Islet precursor cell (in vitro differentiated cells): Measurements from ENCODE around the gene TNFSF13.
"Not testable (repeated sequence)": the region's sequence is repeated elsewhere in the genome, so short reads cannot be mapped to it uniquely, and the experiment has no call there.

ENCODE experiments used
- DNase-seq: peaks from one replicate; pipeline ENCODE4 v3.0.0-alpha.2; 2018

Gene TNFSF13

DNA sequence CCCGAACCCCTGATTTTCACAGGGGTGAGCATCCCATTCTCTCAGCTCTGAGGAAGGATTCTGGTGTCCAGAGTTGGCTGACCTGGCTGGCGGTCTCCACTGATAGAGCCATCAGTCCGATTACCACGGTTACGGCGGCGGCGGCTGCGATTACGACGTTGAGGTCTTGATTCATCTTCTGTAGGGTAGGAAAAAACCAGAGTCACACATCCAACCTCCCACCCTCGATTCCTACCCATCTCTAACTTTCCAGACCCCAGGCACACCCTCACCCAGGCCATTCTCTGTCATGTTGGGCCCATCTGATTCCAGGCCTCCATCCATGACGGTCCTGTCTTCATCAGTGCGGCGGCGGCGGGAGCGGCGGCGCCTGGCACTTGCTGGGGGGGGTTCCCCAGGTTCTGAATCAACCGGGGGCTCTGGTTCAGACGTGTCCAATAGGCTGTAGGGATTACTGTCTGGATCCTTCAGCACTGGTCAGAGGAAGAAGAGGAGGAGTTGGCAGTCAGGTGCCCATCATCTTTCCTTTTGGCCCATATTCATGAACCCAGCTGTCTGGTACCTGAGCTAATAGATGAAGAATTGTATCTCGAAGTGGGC is 34.0 kb downstream of the TNFSF13 start:
- DNase-seq: no peak

DNA sequence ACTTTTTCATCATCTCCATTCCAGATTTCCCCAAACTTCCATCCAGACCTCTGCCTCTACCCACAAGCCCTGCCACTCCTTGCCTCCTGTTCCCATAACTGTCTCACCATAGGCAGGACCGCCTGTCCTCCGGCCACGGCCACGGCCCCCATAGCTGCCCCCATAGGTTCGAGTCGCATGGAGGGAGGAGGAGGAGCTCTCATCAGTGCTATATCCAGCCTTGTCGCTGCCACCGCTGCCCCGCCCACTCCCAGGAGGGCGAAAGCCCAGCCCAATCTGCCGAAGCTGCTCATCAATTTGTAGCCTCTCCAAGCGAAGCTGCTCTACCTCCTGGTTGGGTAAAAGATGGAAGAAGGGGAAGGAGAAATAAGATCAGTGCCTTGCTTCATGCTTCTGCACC is 34.7 kb downstream of the TNFSF13 start:
- peak; percentile 61 for DNase-seq

GRCh38 chr17:7597561-7597960 is 39.0 kb downstream of the TNFSF13 start:
- DNase-seq: not testable (repeated sequence)

DNA sequence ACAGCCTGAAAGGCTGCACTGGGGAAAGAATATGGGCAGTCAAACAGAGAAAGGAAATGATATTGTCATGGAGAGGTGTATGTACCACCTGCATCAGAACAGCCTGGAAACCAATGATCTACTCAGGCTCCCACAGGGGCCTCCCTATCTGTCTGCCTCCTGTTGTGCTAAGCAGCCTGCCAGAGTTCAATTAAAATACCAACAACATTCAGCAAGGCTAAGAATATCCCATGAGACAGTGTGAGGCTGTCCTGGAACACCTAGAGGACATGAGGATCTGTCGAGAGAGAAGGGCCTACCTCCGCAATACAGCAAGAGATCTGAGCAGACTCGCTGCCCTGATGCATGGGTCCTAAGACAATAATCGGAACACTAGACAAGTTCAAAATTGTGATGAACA is 47.7 kb downstream of the TNFSF13 start:
- no peak for DNase-seq

- no peak for DNase-seq
These were observed 52.1 kb downstream of the TNFSF13 start for GRCh38 chr17:7610641-7611040.
